LHCN-M2 (cell line): ENCODE data around the gene GLTP. TPM values are rescaled to one million over a fixed set of nuclear protein-coding genes. Genes with fewer than 3 reads are reported as not detected.
"Not testable (repeated sequence)": the region's sequence is repeated elsewhere in the genome, so short reads cannot be mapped to it uniquely, and the experiment has no call there.

ENCODE experiments used
- DNase-seq: peaks from one replicate; pipeline ENCODE4 v3.0.0-alpha.2; 2012; ENCODE audit warnings: low read depth
- total RNA-seq: library from RNA; depleted of rRNA; stranded (reverse); fragments of >200 nt; gene quantifications from 2 replicates; pipeline ENCODE4 v1.2.3, GENCODE V29; 2014

The GLTP gene
- total RNA-seq, 1 experiment from 2014 or later: 74.8 TPM

DNA sequence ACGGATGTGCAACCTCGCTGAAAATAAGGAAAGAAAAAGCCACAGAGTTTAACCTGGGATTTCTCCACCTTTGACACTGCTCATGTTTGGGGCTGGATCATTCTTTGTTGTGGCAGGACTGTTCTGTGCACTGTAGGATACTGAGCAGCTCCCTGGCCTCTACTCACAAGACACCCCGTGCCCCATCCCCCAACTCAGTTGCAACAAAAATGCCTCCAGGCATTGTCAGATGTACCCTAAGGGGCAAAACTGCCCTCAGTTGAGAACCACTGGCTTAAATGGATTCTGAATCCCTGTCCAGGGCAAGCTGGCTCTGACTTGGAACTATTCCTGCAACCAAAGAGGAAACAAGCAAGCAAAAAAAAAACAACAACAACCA is 2.1 kb downstream of the GLTP start:
- no peak for DNase-seq

DNA sequence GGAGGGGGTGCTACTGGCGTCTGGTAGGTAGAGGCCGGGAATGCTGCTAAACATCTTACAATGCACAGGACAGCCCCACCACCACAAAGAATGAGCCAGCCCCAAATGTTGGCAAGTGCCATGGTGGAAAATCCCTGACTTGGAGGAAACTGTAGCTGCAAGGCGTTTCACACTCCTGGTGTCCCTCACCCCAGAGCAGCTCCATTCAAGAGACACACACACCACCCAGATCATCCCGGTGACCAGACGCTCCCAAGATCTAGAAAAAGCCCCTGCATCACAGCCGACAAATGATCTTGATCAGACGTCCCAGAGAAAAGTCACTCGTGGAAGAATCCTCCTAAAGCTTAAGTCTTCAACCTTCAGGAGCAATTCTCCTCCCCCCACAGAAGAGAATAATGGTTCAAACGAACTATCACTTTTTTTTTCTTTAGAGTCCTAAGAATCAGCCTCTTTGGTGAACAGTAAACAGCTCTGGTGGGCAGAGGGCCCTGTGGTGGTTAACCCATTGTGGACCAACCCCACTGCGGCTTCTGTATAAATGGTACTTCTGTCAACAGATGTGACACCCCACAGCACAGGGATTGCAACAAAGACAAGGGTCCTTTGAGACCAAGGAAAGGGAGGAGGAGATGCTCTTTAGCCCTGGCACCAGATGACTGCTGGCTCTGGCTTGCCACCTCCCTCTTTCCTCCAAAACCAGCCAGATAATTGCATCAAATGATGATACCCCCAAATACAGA is 2.7 kb downstream of the GLTP start:
- DNase-seq: no peak

DNA sequence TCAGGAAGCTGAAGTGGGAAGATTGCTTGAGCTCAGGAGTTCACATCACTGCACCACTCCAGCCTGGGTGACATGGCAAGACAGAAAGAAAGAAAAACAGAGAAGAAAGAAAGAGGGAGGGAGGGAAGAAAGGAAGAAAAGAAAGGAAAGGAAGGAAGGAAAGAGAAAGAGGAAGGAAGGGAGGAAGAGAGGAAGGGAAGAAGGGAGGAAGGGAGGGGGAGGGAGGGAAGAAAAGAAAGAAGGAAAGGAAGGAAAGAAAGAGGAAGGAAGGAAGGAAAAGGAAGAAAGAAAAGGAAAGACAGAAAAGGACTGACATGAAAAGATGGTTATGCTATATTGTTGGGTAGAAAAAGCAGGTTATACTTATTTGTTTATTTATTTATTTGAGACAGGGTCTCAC is 3.9 kb downstream of the GLTP start:
- DNase-seq: no peak

GRCh38 chr12:109875572-109876131 is 4.7 kb downstream of the GLTP start:
- DNase-seq: no peak

- no peak for DNase-seq
These were observed 6.7 kb downstream of the GLTP start for GRCh38 chr12:109873653-109874052.

GRCh38 chr12:109871668-109872314 is 8.6 kb downstream of the GLTP start:
- no peak for DNase-seq

DNA sequence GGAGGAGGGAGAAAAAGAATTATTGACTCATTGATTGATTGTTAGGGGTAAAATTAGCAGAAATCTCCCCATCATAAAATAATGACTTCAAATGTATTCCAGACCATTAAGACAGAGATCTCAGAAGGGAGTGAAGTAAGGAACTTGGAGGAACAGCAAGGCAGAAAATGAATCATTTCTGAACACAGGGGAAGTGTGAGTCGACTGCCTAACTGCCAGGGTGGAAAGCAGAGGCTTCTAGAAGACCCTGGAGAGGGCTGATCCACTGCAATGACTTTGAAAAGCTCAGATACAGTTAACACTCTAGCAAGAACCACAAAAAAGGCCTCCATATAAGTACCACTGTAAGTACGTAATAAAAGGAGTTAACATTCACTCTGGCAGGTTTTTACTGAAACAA is 9.7 kb downstream of the GLTP start:
- no peak for DNase-seq

GRCh38 chr12:109868182-109869051 is 11.9 kb downstream of the GLTP start:
- no peak for DNase-seq

- no peak for DNase-seq
These were observed 15.4 kb downstream of the GLTP start for GRCh38 chr12:109864916-109865315.

- no peak for DNase-seq
These were observed 16.3 kb downstream of the GLTP start for GRCh38 chr12:109863847-109864712.

DNA sequence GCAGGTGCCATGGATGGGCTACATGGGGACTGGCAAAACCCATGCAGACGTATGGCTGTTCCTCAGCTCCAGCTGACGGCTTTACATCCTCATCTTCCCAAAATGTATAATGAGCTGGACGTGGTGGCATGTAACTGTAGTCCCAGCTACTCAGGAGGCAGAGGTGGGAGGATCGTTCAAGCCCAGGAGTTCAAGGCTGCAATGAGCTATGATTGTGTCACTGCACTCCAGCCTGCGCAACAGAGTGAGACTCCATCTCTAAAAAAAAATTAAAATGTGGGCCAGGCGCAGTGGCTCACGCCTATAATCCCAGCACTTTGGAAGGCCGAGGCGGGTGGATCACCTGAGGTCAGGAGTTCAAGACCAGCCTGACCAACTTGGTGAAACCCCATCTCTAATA is 17.9 kb downstream of the GLTP start:
- not testable (repeated sequence) for DNase-seq

- DNase-seq: no peak
These were observed 18.5 kb downstream of the GLTP start for GRCh38 chr12:109861689-109862314.

- DNase-seq: no peak
These were observed 19.4 kb downstream of the GLTP start for GRCh38 chr12:109860977-109861376.

- DNase-seq: no peak
These were observed 21.6 kb downstream of the GLTP start for GRCh38 chr12:109858764-109859163.

DNA sequence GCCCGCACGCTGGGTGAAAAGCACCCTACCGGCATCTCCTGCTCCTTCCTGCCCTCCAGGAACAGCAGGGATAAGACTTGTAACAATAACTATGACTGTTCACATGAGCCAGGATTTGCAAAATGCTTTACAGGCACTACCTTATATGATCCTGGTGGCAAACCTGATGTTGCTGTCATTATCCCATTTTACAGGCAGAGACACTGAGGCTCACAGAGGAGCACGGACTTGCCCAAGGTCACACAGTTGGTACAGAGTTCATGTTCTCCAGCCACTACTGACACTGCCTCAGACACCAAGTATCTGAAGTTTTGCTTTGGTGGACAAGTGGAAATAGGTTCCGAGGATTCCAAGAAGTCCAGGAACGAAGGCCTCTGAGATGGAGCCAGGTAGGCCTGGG is 22.6 kb downstream of the GLTP start:
- DNase-seq: no peak

- DNase-seq: no peak
These were observed 25.0 kb downstream of the GLTP start for GRCh38 chr12:109855377-109855776.

- not testable (repeated sequence) for DNase-seq
These were observed 29.8 kb downstream of the GLTP start for GRCh38 chr12:109850518-109850917.

DNA sequence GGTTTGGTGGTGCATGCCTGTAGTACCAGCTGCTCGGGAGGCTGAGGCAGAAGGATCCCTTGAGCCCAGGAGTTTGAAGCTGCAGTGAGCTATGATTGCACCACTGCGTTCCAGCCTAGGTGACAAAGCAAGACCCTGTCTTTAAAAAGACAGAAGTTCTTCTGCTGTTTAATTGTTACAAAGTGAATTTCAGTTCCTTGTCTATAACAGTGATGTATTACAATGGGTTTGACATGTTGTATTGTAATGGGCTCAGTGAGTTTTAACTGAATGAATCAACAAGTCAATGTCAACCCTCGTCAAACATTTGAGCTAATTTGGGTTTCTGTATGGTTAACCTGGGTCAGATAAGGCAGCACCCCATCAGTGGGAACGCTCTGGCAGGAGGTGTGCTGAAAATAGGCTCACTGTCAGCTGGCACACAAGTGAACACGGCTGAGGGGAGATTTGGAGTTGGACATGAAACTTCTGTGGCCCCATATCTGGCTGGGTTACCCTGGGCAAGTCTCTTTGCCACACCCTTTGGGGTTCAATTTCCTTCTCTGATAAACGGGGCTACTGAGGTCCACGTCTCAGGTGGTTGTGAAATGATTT is 33.1 kb downstream of the GLTP start:
- DNase-seq: no peak

GRCh38 chr12:109845824-109846205 is 34.5 kb downstream of the GLTP start:
- no peak for DNase-seq
